HPDE6-E6E7 (cell line): ENCODE results near the gene OSBP2.

Experiments used
- DNase-seq: peaks from one replicate; pipeline ENCODE4 v3.0.0; 2011; ENCODE audit warnings: missing footprints; ENCODE audit errors: extremely low spot score

Gene OSBP2

GRCh38 chr22:30940685-30941362 is 246.2 kb downstream of the OSBP2 start:
- no peak for DNase-seq

- no peak for DNase-seq
These were observed 246.7 kb downstream of the OSBP2 start for GRCh38 chr22:30941363-30941740.

- no peak for DNase-seq
These were observed 248.7 kb downstream of the OSBP2 start for GRCh38 chr22:30943368-30943767.

GRCh38 chr22:30944986-30945385 is 250.3 kb downstream of the OSBP2 start:
- DNase-seq = no peak

GRCh38 chr22:30945653-30946052 is 251.0 kb downstream of the OSBP2 start:
- peak; percentile 29 for DNase-seq

GRCh38 chr22:30946354-30946753 is 251.7 kb downstream of the OSBP2 start:
- DNase-seq = no peak

- DNase-seq = peak; percentile 38
These were observed 252.6 kb downstream of the OSBP2 start for GRCh38 chr22:30947173-30947815.

GRCh38 chr22:30947816-30948454 is 253.3 kb downstream of the OSBP2 start:
- DNase-seq = peak; percentile 21

- DNase-seq = no peak
These were observed 254.3 kb downstream of the OSBP2 start for GRCh38 chr22:30948930-30949342.

GRCh38 chr22:30949934-30950660 is 255.4 kb downstream of the OSBP2 start:
- DNase-seq = no peak

- no peak for DNase-seq
These were observed 258.5 kb downstream of the OSBP2 start for GRCh38 chr22:30953206-30953605.

- no peak for DNase-seq
These were observed 260.5 kb downstream of the OSBP2 start for GRCh38 chr22:30955153-30955552.
